SK-N-SH treated with all-trans-retinoic acid at 6 μM for 48 hours (cell line): ENCODE data around the gene CALML5.

Experiments
- CSDC2 ChIP-seq: fragments of 250-450 bp; sonication (Bioruptor Pico); IDR thresholded peaks from 2 replicates; pipeline ENCODE4 v1.5.0; 2020; ENCODE audit warnings: mild to moderate bottlenecking, moderate library complexity
- ISL1 ChIP-seq: fragments of 250-450 bp; sonication (Bioruptor Pico); IDR thresholded peaks from 2 replicates; pipeline ENCODE4 v2.1.2; 2022; ENCODE audit warnings: mild to moderate bottlenecking, moderate library complexity
- OSR1 ChIP-seq: fragments of 250-450 bp; sonication (Bioruptor Pico); IDR thresholded peaks from 2 replicates; pipeline ENCODE4 v1.8.0; 2022; ENCODE audit warnings: moderate library complexity, mild to moderate bottlenecking, inconsistent platforms
- ZNF8 ChIP-seq: fragments of 450-650 bp; formaldehyde crosslinking; IDR thresholded peaks from 2 replicates; pipeline ENCODE4 v1.5.0; 2020; ENCODE audit warnings: mild to moderate bottlenecking, moderate library complexity

DNA sequence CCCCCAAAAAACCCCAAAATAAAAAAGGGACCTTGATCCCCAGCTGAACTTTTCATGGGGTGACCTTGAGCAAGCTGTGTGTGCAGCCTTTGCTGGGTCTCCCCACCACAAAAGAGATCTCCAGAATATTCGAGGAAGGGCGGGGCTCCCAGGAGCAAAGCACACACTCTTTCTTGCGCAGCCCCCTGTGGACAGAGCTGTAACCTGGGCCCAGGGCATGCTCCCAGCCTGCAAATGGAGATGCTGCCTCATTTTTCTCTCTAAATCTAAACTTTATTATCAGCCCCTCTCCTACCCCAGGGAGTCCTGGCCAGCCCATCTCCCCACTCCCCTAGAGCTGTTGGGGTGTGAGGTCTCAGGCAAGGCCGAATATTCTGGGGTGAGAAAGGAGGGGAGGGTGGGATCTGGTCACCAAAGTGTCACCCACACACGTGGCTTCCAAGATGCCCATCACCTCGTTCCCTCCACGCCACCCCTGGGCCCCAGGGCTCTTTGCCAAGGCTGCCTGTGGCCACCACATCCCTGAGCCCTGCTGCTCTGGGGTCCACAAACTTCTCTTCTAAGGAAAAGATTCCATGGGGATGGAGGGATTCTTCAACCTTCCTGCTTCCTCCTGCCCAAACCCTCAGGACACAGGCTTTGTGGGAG lies 23.7 kb upstream of the CALML5 start:
- TF ChIP-seq ZNF8 (CRISPR knock-in tag) (no peak), ISL1 (CRISPR knock-in tag) (no peak), OSR1 (CRISPR knock-in tag) (no peak), CSDC2 (CRISPR knock-in tag) (no peak)
